ENCODE measurements around the gene ANKRD13B. TPM values are rescaled to one million over a fixed set of nuclear protein-coding genes. Genes with fewer than 3 reads are reported as not detected.
"Not testable (repeated sequence)": the region's sequence is repeated elsewhere in the genome, so short reads cannot be mapped to it uniquely, and the experiment has no call there.

The ANKRD13B gene
- total RNA-seq, 6 experiments from 2014 or later, result 1.9 to 4.3 (median 3.0) TPM

DNA sequence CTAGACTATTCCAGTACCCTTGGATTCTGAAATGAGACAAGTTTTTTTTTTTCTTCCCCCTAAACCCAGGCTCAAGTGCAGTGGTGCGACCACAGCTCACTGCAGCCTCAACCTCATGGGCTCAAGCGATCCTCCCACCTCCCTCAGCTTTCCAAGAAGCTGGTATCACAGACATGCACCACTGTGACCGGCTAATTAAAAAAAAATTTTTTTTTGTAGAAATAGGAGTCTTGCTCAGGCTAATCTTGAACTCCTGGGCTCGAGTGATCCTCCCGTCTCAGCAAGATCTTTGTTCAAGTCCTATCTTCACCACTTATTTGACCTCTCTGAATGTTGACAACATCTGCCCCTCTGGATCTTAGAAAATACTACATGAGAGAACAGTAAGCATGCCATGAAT is 56.4 kb downstream of the ANKRD13B start:
- peaks cover 17% of the 10 kb centered on the region for H3K4me1 Mint-ChIP-seq (ENCODE audit: low read depth)
- no peak overlapping the region for H3K4me3 Mint-ChIP-seq
- TF ChIP-seq, protein P1, sequence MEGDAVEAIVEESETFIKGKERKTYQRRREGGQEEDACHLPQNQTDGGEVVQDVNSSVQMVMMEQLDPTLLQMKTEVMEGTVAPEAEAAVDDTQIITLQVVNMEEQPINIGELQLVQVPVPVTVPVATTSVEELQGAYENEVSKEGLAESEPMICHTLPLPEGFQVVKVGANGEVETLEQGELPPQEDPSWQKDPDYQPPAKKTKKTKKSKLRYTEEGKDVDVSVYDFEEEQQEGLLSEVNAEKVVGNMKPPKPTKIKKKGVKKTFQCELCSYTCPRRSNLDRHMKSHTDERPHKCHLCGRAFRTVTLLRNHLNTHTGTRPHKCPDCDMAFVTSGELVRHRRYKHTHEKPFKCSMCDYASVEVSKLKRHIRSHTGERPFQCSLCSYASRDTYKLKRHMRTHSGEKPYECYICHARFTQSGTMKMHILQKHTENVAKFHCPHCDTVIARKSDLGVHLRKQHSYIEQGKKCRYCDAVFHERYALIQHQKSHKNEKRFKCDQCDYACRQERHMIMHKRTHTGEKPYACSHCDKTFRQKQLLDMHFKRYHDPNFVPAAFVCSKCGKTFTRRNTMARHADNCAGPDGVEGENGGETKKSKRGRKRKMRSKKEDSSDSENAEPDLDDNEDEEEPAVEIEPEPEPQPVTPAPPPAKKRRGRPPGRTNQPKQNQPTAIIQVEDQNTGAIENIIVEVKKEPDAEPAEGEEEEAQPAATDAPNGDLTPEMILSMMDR (IDR thresholded peaks at IDR 0.05), result no peak
- no peak overlapping the region for H3K27ac Mint-ChIP-seq
- H3K36me3 Mint-ChIP-seq (ENCODE audit: low read depth), result peaks cover 14% of the 10 kb centered on the region
- peaks cover 3% of the 10 kb centered on the region; the same call in 1 of the 2 replicates for H3K27me3 Mint-ChIP-seq (ENCODE audit: insufficient read depth)
- DNase-seq, result no peak
- H3K9me3 Mint-ChIP-seq, result no peaks in the 10 kb centered on the region

DNA sequence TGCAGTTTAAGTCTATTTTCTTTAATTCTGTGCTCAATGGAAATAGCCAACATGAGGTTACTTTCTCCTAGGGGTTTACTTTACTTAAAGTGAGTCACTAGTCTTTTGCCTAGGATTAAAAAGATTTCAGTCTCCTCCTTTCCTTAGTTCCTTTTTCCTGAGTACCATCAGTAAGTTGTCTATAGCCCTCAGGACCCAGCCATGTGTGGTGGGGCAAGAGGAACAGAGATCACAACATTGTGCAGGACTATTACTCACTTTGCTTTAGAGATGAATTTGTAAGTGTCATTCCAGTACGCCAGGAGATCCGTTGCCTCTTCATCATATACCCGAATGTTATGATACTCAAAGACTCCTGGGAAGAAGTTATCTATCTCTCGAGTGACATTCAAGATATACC is 57.5 kb downstream of the ANKRD13B start:
- DNase-seq, result no peak
- Mint-ChIP-seq H3K4me1 (ENCODE audit: low read depth) (peaks cover 12% of the 10 kb centered on the region), H3K36me3 (ENCODE audit: low read depth) (peaks cover 17% of the 10 kb centered on the region), H3K9me3 (no peaks in the 10 kb centered on the region), H3K4me3 (no peak overlapping the region), H3K27me3 (ENCODE audit: insufficient read depth) (peaks cover 3% of the 10 kb centered on the region; the same call in 1 of the 2 replicates), H3K27ac (no peak overlapping the region)
- TF ChIP-seq, protein P1 (IDR thresholded peaks at IDR 0.05), result no peak

DNA sequence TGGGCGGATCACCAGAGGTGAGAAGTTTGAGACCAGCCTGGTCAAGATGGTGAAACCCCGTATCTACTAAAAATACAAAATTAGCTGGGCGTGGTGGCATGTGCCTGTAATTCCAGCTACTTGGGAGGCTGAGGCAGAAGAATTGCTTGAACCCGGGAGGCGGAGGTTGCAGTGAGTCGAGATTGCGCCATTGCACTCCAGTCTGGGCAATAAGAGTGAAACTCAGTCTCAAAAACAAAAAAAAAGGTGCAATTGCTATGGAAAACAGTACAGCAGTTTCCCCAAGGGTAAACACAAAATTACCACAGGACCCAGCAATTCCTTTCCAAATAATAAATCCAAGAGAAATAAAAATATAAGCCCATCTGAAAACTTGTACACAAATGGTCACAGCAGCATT is 59.0 kb downstream of the ANKRD13B start:
- H3K36me3 Mint-ChIP-seq (ENCODE audit: low read depth), result peaks cover 20% of the 10 kb centered on the region
- DNase-seq; H3K9me3 Mint-ChIP-seq; H3K4me3 Mint-ChIP-seq; H3K27me3 Mint-ChIP-seq (ENCODE audit: insufficient read depth); H3K4me1 Mint-ChIP-seq (ENCODE audit: low read depth); H3K27ac Mint-ChIP-seq: not testable (repeated sequence)

DNA sequence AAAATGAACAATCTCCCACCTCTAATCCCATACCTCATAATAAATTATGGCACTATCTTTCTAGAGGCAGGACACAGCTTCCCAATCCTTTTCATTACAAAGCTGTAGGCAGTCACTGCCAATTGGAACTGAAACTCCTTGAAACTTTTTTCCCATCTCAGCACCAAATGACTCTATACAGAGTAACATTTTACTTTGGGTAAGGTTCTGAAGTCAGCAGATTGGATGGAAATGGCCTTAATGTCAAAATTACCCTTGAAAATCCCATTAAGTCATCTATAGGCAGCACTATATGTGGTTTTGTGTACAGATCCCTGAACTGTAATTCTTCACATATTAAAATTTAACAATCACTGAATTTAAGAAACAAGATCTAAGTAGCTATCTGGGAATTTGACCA is 60.0 kb downstream of the ANKRD13B start:
- no peak for DNase-seq
- TF ChIP-seq, protein P1 (IDR thresholded peaks at IDR 0.05), result no peak
- no peaks in the 10 kb centered on the region; the same call in 1 of the 2 replicates for H3K27me3 Mint-ChIP-seq (ENCODE audit: insufficient read depth)
- no peak overlapping the region for H3K27ac Mint-ChIP-seq
- no peak overlapping the region for H3K4me3 Mint-ChIP-seq
- H3K4me1 Mint-ChIP-seq (ENCODE audit: low read depth), result peaks cover 9% of the 10 kb centered on the region
- peaks cover 18% of the 10 kb centered on the region for H3K36me3 Mint-ChIP-seq (ENCODE audit: low read depth)
- no peaks in the 10 kb centered on the region for H3K9me3 Mint-ChIP-seq

GRCh38 chr17:29653995-29654714 is 61.2 kb downstream of the ANKRD13B start:
- DNase-seq, result no peak
- no peaks in the 10 kb centered on the region for H3K9me3 Mint-ChIP-seq
- H3K4me3 Mint-ChIP-seq, result no peak overlapping the region
- peaks cover 13% of the 10 kb centered on the region for H3K36me3 Mint-ChIP-seq (ENCODE audit: low read depth)
- H3K27ac Mint-ChIP-seq, result no peak overlapping the region
- no peaks in the 10 kb centered on the region; the same call in 1 of the 2 replicates for H3K27me3 Mint-ChIP-seq (ENCODE audit: insufficient read depth)
- H3K4me1 Mint-ChIP-seq (ENCODE audit: low read depth), result peaks cover 9% of the 10 kb centered on the region
- TF ChIP-seq, protein P1 (IDR thresholded peaks at IDR 0.05), result no peak

GRCh38 chr17:29655323-29655722 is 62.4 kb downstream of the ANKRD13B start:
- Mint-ChIP-seq H3K27ac (no peak overlapping the region), H3K36me3 (ENCODE audit: low read depth) (peaks cover 8% of the 10 kb centered on the region), H3K27me3 (ENCODE audit: insufficient read depth) (no peaks in the 10 kb centered on the region; the same call in 1 of the 2 replicates), H3K9me3 (no peaks in the 10 kb centered on the region), H3K4me3 (no peak overlapping the region), H3K4me1 (ENCODE audit: low read depth) (peaks cover 9% of the 10 kb centered on the region)
- no peak for DNase-seq
- TF ChIP-seq, protein P1 (IDR thresholded peaks at IDR 0.05), result no peak
